ENCODE data around the gene TPP1.

Gene TPP1

DNA sequence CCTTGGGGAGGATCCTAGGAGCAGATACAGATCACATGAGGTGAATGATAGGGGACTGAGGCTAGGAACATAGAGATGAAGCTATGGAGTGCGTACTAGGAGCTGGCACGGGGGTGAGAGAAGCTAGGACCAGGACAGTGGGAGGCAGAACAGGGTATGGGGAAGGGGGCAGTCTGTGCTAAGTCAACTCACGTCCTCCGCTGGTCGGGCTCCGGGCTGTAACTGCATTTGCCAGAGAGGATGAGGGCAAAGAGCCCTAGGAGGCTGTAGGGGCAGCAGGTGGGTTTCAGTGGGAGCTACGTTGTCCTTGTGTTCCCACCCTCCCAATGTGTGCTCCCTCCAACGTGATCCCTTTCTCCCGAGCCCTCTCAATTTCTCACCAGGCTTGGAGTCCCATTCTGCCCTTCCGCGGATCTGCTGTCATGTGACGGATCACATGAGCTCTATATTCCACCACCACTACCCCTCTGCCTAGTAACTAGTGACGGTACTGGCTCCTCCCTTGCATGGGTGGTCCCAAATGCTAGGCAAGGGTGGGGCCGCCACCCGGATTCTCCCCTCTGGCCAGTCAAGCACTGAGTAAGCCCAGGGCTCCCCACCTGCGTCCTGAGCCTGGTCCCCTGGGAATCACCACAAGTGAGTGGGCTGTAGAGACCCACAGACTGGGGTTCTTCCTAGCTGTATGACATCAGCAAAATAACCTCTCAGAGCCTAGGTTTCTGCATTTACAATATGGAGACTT lies at the start of gene TPP1:
TPP1 (minus strand) TSS at position 419 of the 742 bp plus-strand sequence; CDS start at position 397, 22 bp downstream.
- peak; percentile 92 for DNase-seq

GRCh38 chr11:6667733-6668374 lies 48.6 kb upstream of the TPP1 start:
- peak; percentile 58 for DNase-seq

DNA sequence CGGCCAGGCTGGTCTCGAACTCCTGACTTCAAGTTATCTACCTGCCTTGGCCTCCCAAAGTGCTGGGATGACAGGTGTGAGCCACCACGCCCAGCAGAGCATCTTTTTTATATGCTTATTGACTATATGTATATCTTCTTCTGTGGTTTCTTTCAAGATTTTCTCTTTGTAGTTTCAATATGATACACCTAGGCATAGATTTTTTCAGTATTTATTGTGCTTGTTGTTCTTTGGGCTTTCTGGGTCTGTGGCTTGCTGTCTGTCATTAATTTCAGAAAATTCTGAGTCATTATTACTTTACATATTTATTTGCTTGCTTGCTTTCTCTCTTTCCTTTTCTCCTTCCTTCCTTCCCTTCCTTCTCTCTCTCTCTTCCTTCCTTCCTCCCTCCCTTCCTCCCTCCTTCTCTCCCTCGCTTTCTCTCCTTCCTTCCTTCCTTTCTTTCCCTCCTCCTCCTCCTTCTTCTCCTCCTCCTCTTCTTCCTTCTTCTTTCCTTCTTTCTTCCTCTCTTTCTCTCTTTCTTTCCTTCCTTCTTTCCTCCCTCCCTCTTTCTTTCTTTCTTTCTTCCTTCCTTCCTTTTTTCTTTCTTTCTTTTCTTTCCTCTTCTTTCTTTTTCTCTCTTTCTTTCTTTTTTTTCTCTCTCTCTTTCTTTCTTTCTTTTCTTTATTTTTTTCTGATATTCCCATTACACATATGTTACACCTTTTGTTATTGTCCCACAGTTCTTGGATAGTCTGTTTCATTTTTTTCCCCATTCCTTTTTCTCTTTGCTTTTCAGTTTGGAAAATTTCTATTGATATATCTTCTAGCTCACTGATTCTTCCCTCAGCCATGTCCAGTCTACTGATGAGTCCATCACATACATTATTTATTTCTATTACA lies 47.3 kb upstream of the TPP1 start:
- DNase-seq: no peak

DNA sequence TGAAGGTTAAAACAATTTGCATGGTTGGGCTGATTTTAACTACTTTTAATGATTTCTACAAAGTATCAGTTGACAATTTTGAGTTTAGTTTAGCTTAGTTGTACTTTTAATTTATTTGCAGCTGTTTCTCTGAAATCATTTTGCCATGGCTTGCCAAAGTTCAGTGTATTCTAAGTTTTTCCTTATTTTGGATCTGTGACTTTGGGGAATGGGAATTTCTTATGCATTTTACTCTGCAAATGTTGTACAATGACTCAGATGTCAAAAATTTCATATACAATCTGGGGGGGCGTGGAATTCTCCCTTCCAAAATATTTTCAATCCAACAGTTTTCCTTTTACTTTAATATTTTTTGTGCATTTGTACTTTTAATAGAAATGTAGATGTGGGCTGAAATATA lies 45.3 kb upstream of the TPP1 start:
- DNase-seq: no peak

GRCh38 chr11:6663794-6664469 lies 44.7 kb upstream of the TPP1 start:
- no peak for DNase-seq

DNA sequence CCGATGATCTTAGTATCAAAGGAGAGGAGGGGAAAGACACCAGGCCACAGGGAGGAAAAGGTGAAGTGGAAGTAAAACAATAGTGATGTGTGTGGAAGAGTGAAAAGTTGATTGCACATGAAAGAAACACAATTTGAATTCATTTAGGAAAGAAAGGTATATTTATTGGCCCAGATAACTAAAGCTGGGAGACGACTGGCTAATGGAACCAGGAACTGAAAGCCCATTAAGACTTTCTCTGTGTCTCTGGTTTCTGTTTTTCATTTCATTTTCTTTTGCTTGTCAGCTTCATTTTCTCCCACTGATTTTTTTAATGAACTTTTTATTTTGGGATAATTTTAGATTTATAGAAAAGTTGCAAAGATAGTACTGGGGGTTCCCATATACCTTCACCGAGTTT lies 41.5 kb upstream of the TPP1 start:
- no peak for DNase-seq

DNA sequence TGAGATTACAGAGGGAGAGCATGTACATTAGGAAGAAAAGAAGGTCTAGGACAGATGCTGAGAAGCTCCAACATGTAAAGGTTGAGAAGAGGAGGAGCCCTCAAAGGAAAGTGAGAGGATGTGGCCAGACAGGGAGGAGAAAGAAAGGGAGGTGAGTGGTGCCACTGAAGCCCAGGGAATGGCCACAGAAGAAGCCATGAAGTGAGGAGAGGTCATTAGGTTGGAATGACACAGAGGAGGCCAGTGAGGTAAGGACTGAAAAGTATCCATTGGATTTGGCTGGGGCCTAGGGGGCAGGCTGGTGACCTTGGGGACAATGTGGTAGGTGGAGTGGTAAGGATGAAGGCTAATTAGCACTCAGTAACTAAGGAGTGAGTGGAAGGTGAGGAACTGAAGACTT lies 39.4 kb upstream of the TPP1 start:
- DNase-seq: no peak

DNA sequence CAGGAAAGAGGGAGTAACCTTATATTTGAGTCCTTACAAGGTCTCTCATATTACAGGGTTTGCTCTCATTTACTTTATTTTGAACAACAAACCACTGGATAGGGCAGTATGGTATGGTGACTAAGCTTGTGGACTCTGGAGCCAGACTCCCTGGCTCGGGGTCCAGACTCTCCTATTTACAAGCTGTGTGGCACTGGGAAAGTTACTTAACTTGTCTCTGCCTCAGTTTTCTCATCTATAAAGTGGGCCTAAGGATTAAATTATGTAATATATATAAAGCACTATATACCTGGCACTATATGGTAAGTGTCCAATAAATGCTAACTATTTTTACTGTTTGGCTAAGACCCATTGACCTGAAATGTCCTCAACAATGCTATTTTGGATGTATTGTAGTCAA lies 38.1 kb upstream of the TPP1 start:
- DNase-seq: no peak

GRCh38 chr11:6656936-6657335 lies 37.7 kb upstream of the TPP1 start:
- no peak for DNase-seq

DNA sequence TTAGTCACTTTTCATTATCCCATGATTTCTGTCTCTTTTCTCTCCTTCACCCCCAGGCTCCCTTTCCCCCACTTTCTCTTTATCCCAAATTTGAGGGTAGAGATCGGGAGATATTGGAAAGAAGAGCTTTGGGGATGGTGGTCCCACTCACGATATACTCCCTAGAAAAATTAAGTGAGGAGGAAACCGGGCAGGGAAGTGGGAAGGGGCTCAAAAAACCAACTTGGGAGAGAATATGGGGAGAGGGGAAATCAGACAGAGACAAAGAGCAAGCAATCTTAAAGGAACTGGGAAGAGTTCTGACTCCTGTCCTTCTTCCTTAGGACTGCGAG lies 37.3 kb upstream of the TPP1 start:
- DNase-seq: no peak

DNA sequence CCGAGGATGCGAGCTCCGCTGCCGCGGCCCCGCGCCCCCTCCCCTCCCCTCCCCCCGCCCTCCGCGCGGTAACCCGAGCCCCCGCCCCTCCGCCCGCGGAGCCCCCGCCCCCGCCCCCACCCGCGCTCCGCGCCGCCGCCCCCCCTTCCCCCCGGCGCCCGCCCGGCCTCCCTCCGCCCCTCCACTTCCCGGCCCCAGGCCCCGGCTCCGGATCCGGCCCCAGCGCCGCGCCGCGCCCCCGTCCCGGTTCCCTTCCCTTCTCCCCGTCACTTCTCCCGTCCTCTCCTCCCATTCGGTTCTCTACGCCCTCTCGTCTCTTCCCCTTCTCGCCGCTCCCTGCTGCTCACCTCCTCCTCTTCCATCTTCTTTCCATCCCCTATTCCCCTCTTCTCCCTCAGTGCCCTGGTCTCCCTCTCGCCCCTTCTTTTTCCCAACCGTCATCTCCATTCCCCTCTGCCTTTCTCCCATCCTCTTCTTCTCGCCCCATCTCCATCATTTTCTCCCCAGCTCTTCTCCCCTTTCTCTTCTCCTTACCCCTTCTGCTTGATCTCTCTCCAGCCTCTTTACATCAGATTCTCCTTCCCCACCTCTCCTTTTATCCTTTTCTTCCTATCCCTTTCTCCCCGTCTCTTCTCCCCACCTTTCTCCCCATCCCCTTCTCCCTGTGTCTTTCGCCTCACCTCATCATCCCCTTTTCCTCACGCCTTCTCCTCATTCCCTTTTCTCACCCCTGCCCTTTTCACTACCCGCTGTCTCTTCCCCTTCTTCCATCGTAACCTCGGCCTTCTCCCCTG lies 36.8 kb upstream of the TPP1 start, which contains the start of gene DCHS1:
DCHS1 (minus strand) TSS at position 20 of the 794 bp plus-strand sequence. CDS start 14,196 bp downstream, outside the sequence.
- no peak for DNase-seq

GRCh38 chr11:6655020-6655789 lies 36.0 kb upstream of the TPP1 start:
- DNase-seq: peak; percentile 24

- no peak for DNase-seq
Observed at GRCh38 chr11:6654281-6655019, 35.2 kb upstream of the TPP1 start.

DNA sequence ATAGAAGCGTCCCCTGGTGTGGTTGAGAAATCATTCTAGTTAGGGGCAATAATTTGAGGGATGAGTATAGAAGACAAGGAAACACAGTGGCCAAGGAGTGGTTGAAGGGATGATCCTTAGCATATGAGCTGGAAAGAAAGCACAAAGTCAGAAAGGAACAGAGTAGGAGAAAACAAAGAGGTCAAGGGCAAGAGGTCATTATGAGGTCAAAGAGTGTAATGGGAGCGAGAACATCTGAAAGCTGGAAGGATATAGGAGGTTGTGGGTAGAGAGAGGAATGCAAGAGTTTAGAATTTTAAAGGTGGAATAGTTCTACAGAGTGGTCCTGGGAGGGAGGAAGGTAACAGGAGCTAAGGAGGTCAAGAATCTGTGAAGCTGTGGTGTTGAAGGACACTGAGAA lies 34.4 kb upstream of the TPP1 start:
- no peak for DNase-seq

DNA sequence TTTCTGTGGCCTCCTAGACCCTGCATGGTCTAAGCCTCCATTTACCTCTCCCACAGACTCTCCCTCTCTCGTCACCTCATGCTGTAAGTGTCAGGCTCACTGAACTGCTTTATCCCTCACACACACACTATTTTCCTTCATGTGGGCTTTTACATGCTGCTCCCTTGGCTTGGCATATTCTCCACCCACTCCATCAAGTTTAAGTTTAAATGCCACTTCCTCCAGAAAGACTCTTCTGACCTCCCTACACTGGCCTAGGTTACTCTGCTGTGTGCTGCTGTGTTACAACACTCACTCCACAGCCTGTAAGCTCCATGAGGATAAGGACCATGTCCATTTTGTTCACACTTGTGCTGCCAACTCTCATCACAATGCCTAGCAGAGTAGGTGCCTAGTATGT lies 33.9 kb upstream of the TPP1 start:
- DNase-seq: no peak

- no peak for DNase-seq
Observed at GRCh38 chr11:6652182-6652581, 33.0 kb upstream of the TPP1 start.

- no peak for DNase-seq
Observed at GRCh38 chr11:6650980-6651379, 31.8 kb upstream of the TPP1 start.

GRCh38 chr11:6650104-6650503 lies 30.9 kb upstream of the TPP1 start:
- DNase-seq: no peak

GRCh38 chr11:6648501-6648900 lies 29.3 kb upstream of the TPP1 start:
- no peak for DNase-seq

DNA sequence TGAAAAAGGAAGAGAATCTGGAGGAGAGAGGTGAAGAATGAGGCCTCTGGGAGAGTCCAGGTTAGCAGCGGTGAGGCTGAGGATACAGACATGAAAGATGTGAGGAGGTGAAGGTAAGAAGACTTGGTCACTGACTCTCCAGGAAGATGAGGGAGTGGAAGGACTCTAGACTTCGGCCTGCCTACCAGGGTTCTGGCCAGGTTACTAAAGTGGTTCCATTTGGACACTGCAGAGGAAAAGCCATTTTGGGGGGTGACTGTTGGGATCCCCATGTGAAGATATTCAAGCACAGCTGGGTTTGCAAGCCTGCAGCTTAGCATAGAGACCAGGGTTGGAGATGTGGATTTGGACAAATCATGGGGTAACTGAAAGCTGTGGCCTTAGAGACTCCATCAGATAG lies 28.6 kb upstream of the TPP1 start:
- no peak for DNase-seq

All from CD4-positive, alpha-beta T cell treated with Interleukin-15 for 1 hour (primary cell).